GM10266 (cell line): ENCODE results near the gene DOK5.

Experiments used
- DNase-seq: peaks from one replicate; pipeline ENCODE4 v3.0.0; 2012; ENCODE audit errors: extremely low spot score
- TF ChIP-seq, protein P1 (sequence below): IDR thresholded peaks from 2 replicates; pipeline ENCODE4 v1.5.1; 2012; ENCODE audit warnings: mild to moderate bottlenecking, low read depth; ENCODE audit not compliant: control insufficient read depth, insufficient read depth; ENCODE audit errors: missing control alignments

DOK5 gene

GRCh38 chr20:54512694-54513093 is 37.3 kb downstream of the DOK5 start:
- DNase-seq, result no peak

GRCh38 chr20:54514028-54514607 is 38.7 kb downstream of the DOK5 start:
- TF ChIP-seq, protein P1, sequence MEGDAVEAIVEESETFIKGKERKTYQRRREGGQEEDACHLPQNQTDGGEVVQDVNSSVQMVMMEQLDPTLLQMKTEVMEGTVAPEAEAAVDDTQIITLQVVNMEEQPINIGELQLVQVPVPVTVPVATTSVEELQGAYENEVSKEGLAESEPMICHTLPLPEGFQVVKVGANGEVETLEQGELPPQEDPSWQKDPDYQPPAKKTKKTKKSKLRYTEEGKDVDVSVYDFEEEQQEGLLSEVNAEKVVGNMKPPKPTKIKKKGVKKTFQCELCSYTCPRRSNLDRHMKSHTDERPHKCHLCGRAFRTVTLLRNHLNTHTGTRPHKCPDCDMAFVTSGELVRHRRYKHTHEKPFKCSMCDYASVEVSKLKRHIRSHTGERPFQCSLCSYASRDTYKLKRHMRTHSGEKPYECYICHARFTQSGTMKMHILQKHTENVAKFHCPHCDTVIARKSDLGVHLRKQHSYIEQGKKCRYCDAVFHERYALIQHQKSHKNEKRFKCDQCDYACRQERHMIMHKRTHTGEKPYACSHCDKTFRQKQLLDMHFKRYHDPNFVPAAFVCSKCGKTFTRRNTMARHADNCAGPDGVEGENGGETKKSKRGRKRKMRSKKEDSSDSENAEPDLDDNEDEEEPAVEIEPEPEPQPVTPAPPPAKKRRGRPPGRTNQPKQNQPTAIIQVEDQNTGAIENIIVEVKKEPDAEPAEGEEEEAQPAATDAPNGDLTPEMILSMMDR, result no peak
- DNase-seq, result no peak

More at GRCh38 chr20:54512694-54513093, 37.3 kb downstream of the DOK5 start:
- TF ChIP-seq, protein P1, result no peak

GRCh38 chr20:54515793-54516628 is 40.6 kb downstream of the DOK5 start:
- DNase-seq, result no peak
- TF ChIP-seq, protein P1, result no peak

DNA sequence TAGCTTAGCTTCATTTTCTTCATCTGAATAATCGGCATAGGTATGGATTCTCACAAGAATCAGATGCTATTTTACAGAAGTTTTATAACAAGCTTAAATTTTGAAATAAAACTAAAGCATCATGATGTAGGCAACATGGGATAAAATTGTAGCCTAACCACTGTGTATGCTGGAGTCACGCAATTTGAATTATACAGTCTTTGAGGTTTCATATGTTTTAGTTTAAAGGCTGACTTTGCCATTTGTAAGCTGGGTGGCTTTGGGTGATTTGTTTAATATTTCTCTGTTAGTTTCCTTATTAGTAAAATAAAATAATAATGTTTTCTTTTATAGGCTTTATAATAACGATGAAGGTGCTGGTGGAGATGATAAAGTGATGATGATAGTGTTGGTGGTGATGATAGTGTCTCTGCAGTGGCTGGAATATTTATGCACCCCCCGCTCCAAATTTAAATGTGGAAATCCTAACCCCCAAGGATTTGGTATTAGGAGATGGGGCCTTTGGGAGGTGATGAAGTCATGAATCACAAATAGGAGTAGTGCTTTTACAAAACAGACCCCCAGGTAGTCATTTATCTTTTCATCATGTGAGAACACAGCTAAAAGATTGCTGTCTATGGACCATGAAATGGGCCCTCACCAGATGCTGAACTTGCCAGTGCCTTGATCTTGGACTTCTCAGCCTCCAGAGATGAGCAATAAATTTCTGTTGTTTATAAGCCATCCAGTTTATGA is 42.0 kb downstream of the DOK5 start:
- no peak for DNase-seq
- TF ChIP-seq, protein P1, result no peak

DNA sequence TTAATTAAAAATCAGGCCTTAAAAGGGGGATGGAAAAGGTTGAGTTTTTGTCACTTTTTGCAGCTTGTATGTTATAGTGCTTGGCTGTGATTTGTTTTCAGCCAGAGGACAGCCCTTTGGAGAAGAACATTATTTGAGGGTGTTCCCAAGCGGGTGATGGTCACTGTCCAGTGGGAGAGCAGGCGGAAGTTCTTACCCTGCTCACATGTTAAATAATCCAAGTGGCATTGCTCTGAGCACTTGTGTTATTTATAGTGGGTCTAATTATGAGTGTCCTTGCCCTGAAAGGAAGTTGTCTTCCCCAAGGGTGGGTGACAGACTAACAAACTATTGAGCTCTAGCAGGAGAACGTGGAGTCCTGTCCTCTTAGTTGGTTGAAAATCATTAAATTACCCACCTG is 49.5 kb downstream of the DOK5 start:
- TF ChIP-seq, protein P1, result no peak
- no peak for DNase-seq

DNA sequence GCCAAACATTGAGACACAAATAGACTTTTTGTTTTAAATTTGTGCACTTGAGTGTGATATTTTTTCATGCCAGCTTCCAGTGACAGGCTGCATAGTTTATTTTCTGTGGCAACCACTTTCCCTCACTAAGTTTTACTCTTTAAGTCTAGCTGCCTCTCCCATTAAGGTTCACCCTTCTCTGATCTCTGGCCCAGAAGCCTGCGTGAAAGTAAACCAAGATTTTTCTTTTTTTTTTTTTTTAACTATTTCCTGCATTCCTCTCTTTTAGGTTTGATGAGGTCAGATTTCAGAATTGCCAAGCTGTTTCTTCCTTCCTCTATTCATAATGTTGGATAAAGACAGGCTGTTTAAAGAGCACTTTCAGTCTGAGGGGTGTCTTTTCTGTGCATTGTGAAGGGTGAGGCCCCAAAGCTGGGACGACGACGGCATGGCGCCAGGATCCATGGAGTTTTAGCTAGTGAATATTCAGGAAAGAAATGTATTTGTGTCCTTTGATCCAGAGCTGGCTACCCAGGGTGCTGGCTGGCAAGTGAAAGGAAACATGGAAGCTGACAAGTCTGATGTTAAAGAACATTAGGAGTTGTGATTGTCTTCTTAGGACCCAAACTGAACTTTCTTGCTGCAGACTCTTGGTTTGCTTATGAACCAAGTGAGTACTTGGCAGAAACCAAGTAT is 50.7 kb downstream of the DOK5 start:
- TF ChIP-seq, protein P1, result no peak
- no peak for DNase-seq

- TF ChIP-seq, protein P1, result no peak
These were observed 51.4 kb downstream of the DOK5 start for GRCh38 chr20:54526801-54527200.

More at GRCh38 chr20:54526801-54527200, 51.4 kb downstream of the DOK5 start:
- no peak for DNase-seq
